ENCODE measurements around the gene TIMELESS. TPM values are rescaled to one million over a fixed set of nuclear protein-coding genes. Genes with fewer than 3 reads are reported as not detected.

The TIMELESS gene
- total RNA-seq, 4 donors from 2014 or later = 1.9 to 4.6 (median 2.5) TPM

DNA sequence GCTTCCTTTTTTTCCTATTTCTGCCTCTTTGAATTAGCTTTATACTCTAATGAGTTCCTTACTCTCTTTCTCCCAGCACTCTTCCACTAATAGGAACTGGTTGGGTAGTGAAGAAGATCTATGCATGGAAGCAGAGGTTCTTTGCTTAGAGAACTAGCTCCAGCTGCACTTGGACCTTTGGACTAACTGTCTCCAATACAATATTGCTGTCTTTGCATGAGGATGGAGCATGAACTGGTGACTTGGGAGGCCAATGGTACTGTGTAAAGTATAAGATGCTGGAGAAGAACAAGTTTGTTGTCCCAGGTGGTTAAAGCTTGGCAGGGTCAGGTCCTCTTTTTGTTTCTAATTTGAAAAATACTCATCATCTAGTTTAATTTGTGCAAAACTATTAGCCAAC lies 41.1 kb upstream of the TIMELESS start:
- ATAC-seq = no peak
- intact Hi-C loops (cut with DNase I; ENCODE audit: low total_unique reads) = no loop called here
- H3K27me3 ChIP-seq = peaks cover 16 to 37% (median 28%) of the 10 kb centered on the region in 3 donors

GRCh38 chr12:56488041-56488955 lies 39.1 kb upstream of the TIMELESS start, which contains the start of gene GLS2:
TSS of gene GLS2 (minus strand) at chr12:56488161. CDS start at chr12:56488118, 43 bp downstream.
- Histone ChIP-seq H3K4me1 (peaks cover 5 to 18% of the 10 kb centered on the region in 2 donors), H3K4me3 (peak within 1 kb of the TSS; percentile 62 to 74 (median 69)), H3K27ac (no peak within 1 kb of the TSS), H3K36me3 (no peaks in the 10 kb centered on the region), H3K9me3 (no peaks in the 10 kb centered on the region), H3K27me3 (peaks cover 16 to 34% (median 28%) of the 10 kb centered on the region in 3 donors)
- intact Hi-C loops (cut with DNase I; ENCODE audit: low total_unique reads) = no loop called here
- no peak for TF ChIP-seq CTCF (IDR thresholded peaks at IDR 0.05 in 4 of 5, conservative IDR thresholded peaks at IDR 0.05 in 1 of 5)
- no peak for TF ChIP-seq POLR2A (IDR thresholded peaks at IDR 0.05)
- in situ Hi-C loops (cut with MboI; ENCODE audit: low sequenced_read_pairs in 4 of 4) = no loop called here
- ATAC-seq (peak; percentile 96 to 98), DNase-seq (peak; percentile 41 to 66)

More for the DNA sequence above, 41.1 kb upstream of the TIMELESS start:
- Histone ChIP-seq H3K27ac (no peak overlapping the region), H3K9me3 (no peaks in the 10 kb centered on the region), H3K4me3 (no peak overlapping the region), H3K36me3 (no peaks in the 10 kb centered on the region), H3K4me1 (peaks cover 5 to 18% of the 10 kb centered on the region in 2 donors)
- DNase-seq = no peak
- TF ChIP-seq CTCF (IDR thresholded peaks at IDR 0.05 in 4 of 5, conservative IDR thresholded peaks at IDR 0.05 in 1 of 5) (no peak), POLR2A (IDR thresholded peaks at IDR 0.05) (no peak)
- in situ Hi-C loops (cut with MboI; ENCODE audit: low sequenced_read_pairs in 4 of 4) = no loop called here

DNA sequence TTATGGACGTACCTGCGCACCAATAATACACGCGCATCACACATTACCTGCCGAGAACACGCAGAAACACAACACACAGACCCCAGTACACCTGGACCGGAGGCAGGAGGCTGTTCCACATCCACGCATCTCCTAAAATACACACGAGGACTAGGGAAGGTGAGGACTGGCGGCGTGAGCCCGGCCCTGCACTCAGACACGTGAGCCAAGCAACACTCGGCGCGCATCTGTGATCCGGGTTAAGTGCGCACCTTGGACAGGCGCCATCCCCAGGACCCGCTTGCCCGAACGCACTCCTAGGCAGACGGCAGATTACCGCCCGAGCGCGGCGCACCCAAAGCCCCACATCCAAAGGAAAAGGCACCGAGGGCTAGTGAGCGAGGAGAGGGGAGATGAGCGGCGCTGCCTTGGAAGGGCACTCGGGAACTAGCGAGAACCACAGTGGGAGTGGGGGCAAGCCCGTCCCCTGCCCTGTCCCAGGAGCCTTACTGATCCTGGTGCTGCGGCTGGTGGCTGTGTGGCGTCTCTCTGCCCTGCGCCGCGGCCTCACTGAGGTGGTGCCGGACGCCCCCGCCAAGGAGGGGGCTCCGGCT lies 38.3 kb upstream of the TIMELESS start:
- ATAC-seq (peak; percentile 28 to 31), DNase-seq (no peak)
- in situ Hi-C loops (cut with MboI; ENCODE audit: low sequenced_read_pairs in 4 of 4) = no loop called here
- peaks cover 16 to 34% (median 28%) of the 10 kb centered on the region in 3 donors for H3K27me3 ChIP-seq
- peak overlapping the region; percentile 62 to 74 (median 69) for H3K4me3 ChIP-seq
- H3K27ac ChIP-seq = no peak overlapping the region
- no peaks in the 10 kb centered on the region for H3K9me3 ChIP-seq
- intact Hi-C loops (cut with DNase I; ENCODE audit: low total_unique reads) = no loop called here
- H3K4me1 ChIP-seq = peaks cover 5 to 18% of the 10 kb centered on the region in 2 donors
- no peaks in the 10 kb centered on the region for H3K36me3 ChIP-seq
- TF ChIP-seq CTCF (IDR thresholded peaks at IDR 0.05 in 4 of 5, conservative IDR thresholded peaks at IDR 0.05 in 1 of 5) (no peak), POLR2A (IDR thresholded peaks at IDR 0.05) (no peak)

- H3K4me3 ChIP-seq = no peak overlapping the region
- peaks cover 5 to 18% of the 10 kb centered on the region in 2 donors for H3K4me1 ChIP-seq
- no peaks in the 10 kb centered on the region for H3K9me3 ChIP-seq
- no peak for DNase-seq
- intact Hi-C loops (cut with DNase I; ENCODE audit: low total_unique reads) (no loop called here), in situ Hi-C loops (cut with MboI; ENCODE audit: low sequenced_read_pairs in 4 of 4) (no loop called here)
- ATAC-seq = no peak
- H3K27ac ChIP-seq = no peak overlapping the region
- TF ChIP-seq CTCF (IDR thresholded peaks at IDR 0.05 in 4 of 5, conservative IDR thresholded peaks at IDR 0.05 in 1 of 5) = no peak
- no peak for TF ChIP-seq POLR2A (IDR thresholded peaks at IDR 0.05)
- no peaks in the 10 kb centered on the region for H3K36me3 ChIP-seq
- H3K27me3 ChIP-seq = peaks cover 16 to 31% (median 25%) of the 10 kb centered on the region in 3 donors
Measured at GRCh38 chr12:56486694-56487093, 37.5 kb upstream of the TIMELESS start.

Data from gastrocnemius medialis (tissue), 4 donors.